Endothelial cell of umbilical vein (primary cell): ENCODE data around the gene PTBP2.

Source experiments
- EZH2 ChIP-seq: IDR thresholded peaks from 2 replicates; pipeline ENCODE4 v1.6.1; 2012; ENCODE audit warnings: borderline replicate concordance, low read depth, mild to moderate bottlenecking, moderate library complexity, low read length, inconsistent platforms; ENCODE audit not compliant: severe bottlenecking
- FOS ChIP-seq: IDR thresholded peaks from 2 replicates; pipeline ENCODE4 v1.6.1; 2011; ENCODE audit warnings: mild to moderate bottlenecking, low read length, moderate library complexity, borderline replicate concordance; ENCODE audit not compliant: insufficient read depth
- GATA2 ChIP-seq: IDR thresholded peaks from 2 replicates; pipeline ENCODE4 v1.7.0; 2011; ENCODE audit warnings: low read depth, mild to moderate bottlenecking, moderate library complexity, mixed read lengths, low read length; ENCODE audit not compliant: insufficient read length, insufficient read depth
- JUN ChIP-seq: IDR thresholded peaks from 2 replicates; pipeline ENCODE4 v1.6.1; 2011; ENCODE audit warnings: borderline replicate concordance, low read depth; ENCODE audit not compliant: insufficient read length, insufficient read depth
- MYC ChIP-seq: IDR thresholded peaks from one replicate; pipeline ENCODE4 v1.6.1; 2011; ENCODE audit warnings: mild to moderate bottlenecking, low read depth, low read length
- POLR2A ChIP-seq: IDR thresholded peaks from 2 replicates; pipeline ENCODE4 v1.6.1; 2012; ENCODE audit warnings: low read depth, mild to moderate bottlenecking, control low read depth, low read length
- POLR2AphosphoS5 ChIP-seq: IDR thresholded peaks from 2 replicates; pipeline ENCODE4 v1.6.1; 2012; ENCODE audit warnings: low read depth, mild to moderate bottlenecking, control low read depth, low read length, moderate library complexity; ENCODE audit not compliant: insufficient read depth
- TF ChIP-seq, protein P1 (sequence below), 2 donors: IDR thresholded peaks; 1 replicate in 1 of 2; 2 replicates in 1 of 2; pipeline ENCODE4 v1.5.1; 2011; ENCODE audit warnings: low read length in 2 of 2, mild to moderate bottlenecking in 2 of 2, moderate library complexity in 2 of 2, control low read depth in 1 of 2, inconsistent platforms in 1 of 2, low read depth in 1 of 2; ENCODE audit not compliant: insufficient read depth in 1 of 2; ENCODE audit errors: extremely low read depth in 1 of 2
- TF ChIP-seq, protein P2 (sequence below): IDR thresholded peaks from 2 replicates; pipeline ENCODE4 v1.6.1; 2011; ENCODE audit not compliant: insufficient read depth, insufficient read length

DNA sequence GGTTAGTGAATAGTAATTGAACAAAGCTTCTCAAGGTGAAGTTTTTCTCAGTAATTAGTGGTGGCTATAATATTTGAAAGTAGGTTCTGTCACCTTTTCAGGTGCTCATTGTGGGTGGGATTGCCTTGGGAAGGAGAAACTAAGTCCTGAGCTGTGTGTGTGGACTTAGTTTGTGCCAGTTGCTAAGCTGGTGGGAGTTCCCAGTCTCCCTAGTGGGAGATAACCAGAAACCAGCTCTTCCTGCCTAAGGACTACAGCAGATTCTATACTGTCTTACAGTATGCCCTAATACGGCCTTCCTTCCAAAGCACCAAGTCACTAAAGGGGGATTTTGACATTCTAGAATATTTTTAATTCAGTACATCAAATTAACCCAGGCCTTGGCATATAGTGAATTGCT lies 94.3 kb downstream of the PTBP2 start:
- TF ChIP-seq POLR2AphosphoS5 (no peak), POLR2A (no peak), MYC (no peak), EZH2 (no peak), GATA2 (no peak), FOS (no peak), JUN (no peak)
- TF ChIP-seq, protein P1, sequence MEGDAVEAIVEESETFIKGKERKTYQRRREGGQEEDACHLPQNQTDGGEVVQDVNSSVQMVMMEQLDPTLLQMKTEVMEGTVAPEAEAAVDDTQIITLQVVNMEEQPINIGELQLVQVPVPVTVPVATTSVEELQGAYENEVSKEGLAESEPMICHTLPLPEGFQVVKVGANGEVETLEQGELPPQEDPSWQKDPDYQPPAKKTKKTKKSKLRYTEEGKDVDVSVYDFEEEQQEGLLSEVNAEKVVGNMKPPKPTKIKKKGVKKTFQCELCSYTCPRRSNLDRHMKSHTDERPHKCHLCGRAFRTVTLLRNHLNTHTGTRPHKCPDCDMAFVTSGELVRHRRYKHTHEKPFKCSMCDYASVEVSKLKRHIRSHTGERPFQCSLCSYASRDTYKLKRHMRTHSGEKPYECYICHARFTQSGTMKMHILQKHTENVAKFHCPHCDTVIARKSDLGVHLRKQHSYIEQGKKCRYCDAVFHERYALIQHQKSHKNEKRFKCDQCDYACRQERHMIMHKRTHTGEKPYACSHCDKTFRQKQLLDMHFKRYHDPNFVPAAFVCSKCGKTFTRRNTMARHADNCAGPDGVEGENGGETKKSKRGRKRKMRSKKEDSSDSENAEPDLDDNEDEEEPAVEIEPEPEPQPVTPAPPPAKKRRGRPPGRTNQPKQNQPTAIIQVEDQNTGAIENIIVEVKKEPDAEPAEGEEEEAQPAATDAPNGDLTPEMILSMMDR (IDR thresholded peaks at IDR 0.05; ENCODE audit: extremely low read depth in 1 of 2, insufficient read depth in 1 of 2, low read depth in 1 of 2, low read length in 2 of 2): no peak
- TF ChIP-seq, protein P2, sequence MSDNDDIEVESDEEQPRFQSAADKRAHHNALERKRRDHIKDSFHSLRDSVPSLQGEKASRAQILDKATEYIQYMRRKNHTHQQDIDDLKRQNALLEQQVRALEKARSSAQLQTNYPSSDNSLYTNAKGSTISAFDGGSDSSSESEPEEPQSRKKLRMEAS: no peak
